A549 (cell line): ENCODE measurements around the gene LCOR. TPM values are rescaled to one million over a fixed set of nuclear protein-coding genes. Genes with fewer than 3 reads are reported as not detected.

Experiments
- ATAC-seq, 2 experiments: fragments of 200-7000 bp in 1 of 2; fragments of >200 bp in 1 of 2; cut with Nextera tagmentation in 1 of 2; cut with Tn5 transposase in 1 of 2; 3 replicates each; pipeline versions ENCODE4 v1.8.0 to v1.9.1; 2018 to 2020; ENCODE audit warnings: mild to moderate bottlenecking in 1 of 2, moderate library complexity in 1 of 2
- CTCF ChIA-PET: fragments of 300-600 bp; sonication (Branson Sonifier 250); formaldehyde crosslinking; extraction: SDS; loops from one replicate; lab custom pipeline; 2021; ENCODE audit warnings: antibody characterized with exemption, inconsistent platforms; lab: Yijun Ruan, JAX
- POLR2A ChIA-PET: fragments of 350-600 bp; formaldehyde crosslinking; extraction: SDS; loops from one replicate; lab custom pipeline; 2021; ENCODE audit warnings: antibody characterized with exemption, inconsistent platforms; lab: Yijun Ruan, JAX
- DNase-seq, 2 experiments: peaks; one replicate each; pipeline versions ENCODE4 v3.0.0 to v3.0.0-alpha.2; 2011 to 2016; ENCODE audit warnings: low read depth in 1 of 2, low spot score in 1 of 2
- FAIRE-seq: peaks from 2 replicates; lab custom pipeline; 2011; peaks lifted over from hg19 to GRCh38; lab: Jason Lieb, UNC
- H3K27ac ChIP-seq, 2 experiments: fragments of >200 bp; sonication (Bioruptor Twin); formaldehyde crosslinking; 3 replicates each; pipeline ENCODE4 v1.5.1; 2016 to 2017
- H3K4me1 ChIP-seq: fragments of >200 bp; sonication (Bioruptor Twin); formaldehyde crosslinking; 3 replicates; pipeline ENCODE4 v1.6.1; 2016
- H3K4me2 ChIP-seq: fragments of >200 bp; sonication (Bioruptor Twin); formaldehyde crosslinking; 3 replicates; pipeline ENCODE4 v1.6.1; 2016
- H3K4me3 ChIP-seq: fragments of >200 bp; sonication (Bioruptor Twin); formaldehyde crosslinking; 3 replicates; pipeline ENCODE4 v1.5.1; 2016
- H3K9me3 ChIP-seq: fragments of >200 bp; sonication (Bioruptor Twin); formaldehyde crosslinking; 3 replicates; pipeline ENCODE4 v1.6.1; 2016
- ELK1 ChIP-seq: fragments of 150-350 bp; IDR thresholded peaks from 2 replicates; pipeline ENCODE4 v1.6.1; 2014; ENCODE audit warnings: low read depth, mild to moderate bottlenecking, low read length
- FOSL2 ChIP-seq, 2 experiments: fragments of 450-650 bp in 1 of 2; fragments of >200 bp in 1 of 2; sonication (Bioruptor Twin) in 1 of 2; formaldehyde crosslinking; IDR thresholded peaks; 2 replicates each; pipeline versions ENCODE4 v1.5.0 to v1.6.1; 2016 to 2020; ENCODE audit warnings: mild to moderate bottlenecking in 1 of 2, moderate library complexity in 1 of 2
- FOXS1 ChIP-seq: fragments of 250-450 bp; sonication (Bioruptor Pico); IDR thresholded peaks from 2 replicates; pipeline ENCODE4 v1.5.0; 2020; ENCODE audit warnings: mild to moderate bottlenecking, moderate library complexity
- HES2 ChIP-seq: fragments of >200 bp; sonication (Bioruptor Twin); formaldehyde crosslinking; IDR thresholded peaks from 2 replicates; pipeline ENCODE4 v1.6.1; 2016
- HMGXB4 ChIP-seq: fragments of 250-450 bp; sonication (Bioruptor Pico); IDR thresholded peaks from 2 replicates; pipeline ENCODE4 v1.5.0; 2021; ENCODE audit warnings: mild to moderate bottlenecking, moderate library complexity, borderline replicate concordance
- HOXB13 ChIP-seq: fragments of 250-450 bp; sonication (Bioruptor Pico); IDR thresholded peaks from 2 replicates; pipeline ENCODE4 v1.5.0; 2020; ENCODE audit warnings: low read depth, mild to moderate bottlenecking, moderate library complexity
- HOXB5 ChIP-seq: fragments of 250-450 bp; sonication (Bioruptor Pico); IDR thresholded peaks from 2 replicates; pipeline ENCODE4 v1.5.0; 2020; ENCODE audit warnings: mild to moderate bottlenecking, moderate library complexity
- KDM5A ChIP-seq: fragments of 200-600 bp; sonication (generic); IDR thresholded peaks from 2 replicates; pipeline ENCODE4 v1.6.1; 2016; ENCODE audit warnings: antibody characterized with exemption, mild to moderate bottlenecking
- MAZ ChIP-seq: fragments of 150-350 bp; IDR thresholded peaks from 2 replicates; pipeline ENCODE4 v1.6.1; 2014; ENCODE audit warnings: antibody characterized with exemption, low read depth, low read length, borderline replicate concordance
- NPAS2 ChIP-seq: fragments of 250-450 bp; sonication (Bioruptor Pico); IDR thresholded peaks from 2 replicates; pipeline ENCODE4 v1.8.0; 2022; ENCODE audit warnings: mild to moderate bottlenecking, moderate library complexity, borderline replicate concordance
- PHF8 ChIP-seq: fragments of 200-600 bp; sonication (generic); IDR thresholded peaks from 2 replicates; pipeline ENCODE4 v1.6.1; 2016; ENCODE audit warnings: low read depth, mild to moderate bottlenecking, antibody characterized with exemption, moderate library complexity, borderline replicate concordance
- POLR2A ChIP-seq: IDR thresholded peaks from 2 replicates; pipeline ENCODE4 v1.6.1; 2012; ENCODE audit warnings: mild to moderate bottlenecking, low read length
- RFX5 ChIP-seq: fragments of 450-650 bp; IDR thresholded peaks from 2 replicates; pipeline ENCODE4 v1.7.1; 2014; ENCODE audit warnings: antibody characterized with exemption, mild to moderate bottlenecking, moderate library complexity
- SMC3 ChIP-seq: fragments of >200 bp; sonication (Bioruptor Twin); formaldehyde crosslinking; IDR thresholded peaks from 3 replicates; pipeline ENCODE4 v1.6.1; 2018; ENCODE audit warnings: inconsistent platforms
- ZC3H11A ChIP-seq: fragments of 450-650 bp; IDR thresholded peaks from 2 replicates; pipeline ENCODE4 v1.6.1; 2014; ENCODE audit warnings: antibody characterized with exemption, mild to moderate bottlenecking
- ZFP36 ChIP-seq: fragments of 450-650 bp; IDR thresholded peaks from 2 replicates; pipeline ENCODE4 v1.6.1; 2014; ENCODE audit warnings: borderline replicate concordance; ENCODE audit not compliant: partially characterized antibody
- WGBS: methylation state at CpG from one replicate; pipeline ENCODE4 v1.1.6; 2017; ENCODE audit errors: missing lambda C conversion rate; 5-methylcytosine and 5-hydroxymethylcytosine counted together
- polyA plus RNA-seq, 4 experiments: library from polyadenylated mRNA; depleted of rRNA in 3 of 4; stranded (reverse); fragments of >200 nt; fragmentation: RNase III in 1 of 4; extraction: RNeasy Plus Mini Kit Qiagen cat#74134 plus additional on column Dnase treatment in 1 of 4; gene quantifications; 2 replicates in 3 of 4; 3 replicates in 1 of 4; pipeline ENCODE4 v1.2.3, GENCODE V29; 2011 to 2017

LCOR gene
- polyA plus RNA-seq, 2 of the 4 experiments (the other 2 are of a cell fraction), result 4.8 to 17.6 TPM

- no peak overlapping the region for H3K4me2 ChIP-seq
- ChIA-PET POLR2A (no interaction called here), CTCF (no interaction called here)
- TF ChIP-seq HES2 (no peak), NPAS2 (no peak), PHF8 (no peak), HOXB13 (CRISPR knock-in tag) (no peak), HMGXB4 (CRISPR knock-in tag) (no peak)
- ATAC-seq (no peak), DNase-seq (no peak), FAIRE-seq (no peak)
- 0 out of 3 replicates have a peak, but pooled peaks cover 4% of the 10 kb centered on the region for H3K4me1 ChIP-seq
- H3K9me3 ChIP-seq, result no peaks in the 10 kb centered on the region
- 98% methylated on average over 3 of the region's 3 CpGs for WGBS
- no peak overlapping the region for H3K27ac ChIP-seq
- no peak overlapping the region for H3K4me3 ChIP-seq
Observed at GRCh38 chr10:96978621-96979154, 146.6 kb downstream of the LCOR start.

GRCh38 chr10:96982149-96982930, 150.2 kb downstream of the LCOR start:
- FAIRE-seq, result no peak

GRCh38 chr10:96984541-96985131, 152.5 kb downstream of the LCOR start:
- TF ChIP-seq ZFP36 (no peak), FOXS1 (CRISPR knock-in tag) (no peak)
- TF ChIP-seq, all 56 proteins: peak for 0
- CTCF ChIA-PET, result interaction anchor here (1.6 to 2.0 kb wide), 3 partner anchors 40 to 73 kb away, joined by 5 to 6 read pairs (median 6); no protein-coding TSS in a partner anchor
- POLR2A ChIA-PET, result no interaction called here
- no peaks in the 10 kb centered on the region for H3K9me3 ChIP-seq
- DNase-seq (no peak), FAIRE-seq (no peak), ATAC-seq (no peak)
- H3K27ac ChIP-seq, result no peak overlapping the region
- 90% methylated on average over 14 of the region's 14 CpGs for WGBS
- no peak overlapping the region for H3K4me3 ChIP-seq
- no peaks in the 10 kb centered on the region for H3K4me1 ChIP-seq
- H3K4me2 ChIP-seq, result no peak overlapping the region

More at GRCh38 chr10:96982149-96982930, 150.2 kb downstream of the LCOR start:
- Histone ChIP-seq H3K27ac (no peak overlapping the region), H3K4me1 (no peaks in the 10 kb centered on the region), H3K9me3 (no peaks in the 10 kb centered on the region), H3K4me3 (no peak overlapping the region), H3K4me2 (no peak overlapping the region)
- DNase-seq (no peak), ATAC-seq (no peak)
- ChIA-PET CTCF (interaction anchor here (0.6 to 1.7 kb wide), 4 partner anchors 13 to 73 kb away, joined by 3 to 5 read pairs (median 3); no protein-coding TSS in a partner anchor), POLR2A (no interaction called here)
- 88% methylated on average over 12 of the region's 12 CpGs for WGBS
- TF ChIP-seq ZFP36, result no peak
- no peak for TF ChIP-seq RFX5
- TF ChIP-seq FOXS1 (CRISPR knock-in tag), result no peak
- TF ChIP-seq HOXB13 (CRISPR knock-in tag), result no peak
- no peak for TF ChIP-seq SMC3
- no peak for TF ChIP-seq MAZ
- no peak for TF ChIP-seq ELK1
- no peak for TF ChIP-seq KDM5A
- no peak for TF ChIP-seq POLR2A
- TF ChIP-seq ZC3H11A, result no peak
- no peak for TF ChIP-seq HOXB5
- TF ChIP-seq FOSL2 (IDR thresholded peaks at IDR 0.05), result no peak
- TF ChIP-seq FOSL2 (CRISPR knock-in tag; IDR thresholded peaks at IDR 0.05), result no peak
